Skin of body (tissue), 2 donors: ENCODE results near the gene KSR1. TPM values are rescaled to one million over a fixed set of nuclear protein-coding genes. Genes with fewer than 3 reads are reported as not detected.
"Not testable (repeated sequence)": the region's sequence is repeated elsewhere in the genome, so short reads cannot be mapped to it uniquely, and the experiment has no call there.

ENCODE experiments used
- DNase-seq: peaks from one replicate; lab custom pipeline; 2025; lab: John Stamatoyannopoulos, UW
- total RNA-seq: library from RNA; depleted of rRNA; stranded (reverse); fragments of >200 nt; gene quantifications from one replicate; pipeline ENCODE4 v1.2.3, GENCODE V29; 2014

Gene KSR1
- total RNA-seq, 1 donor from 2014 or later, result 32.7 TPM

DNA sequence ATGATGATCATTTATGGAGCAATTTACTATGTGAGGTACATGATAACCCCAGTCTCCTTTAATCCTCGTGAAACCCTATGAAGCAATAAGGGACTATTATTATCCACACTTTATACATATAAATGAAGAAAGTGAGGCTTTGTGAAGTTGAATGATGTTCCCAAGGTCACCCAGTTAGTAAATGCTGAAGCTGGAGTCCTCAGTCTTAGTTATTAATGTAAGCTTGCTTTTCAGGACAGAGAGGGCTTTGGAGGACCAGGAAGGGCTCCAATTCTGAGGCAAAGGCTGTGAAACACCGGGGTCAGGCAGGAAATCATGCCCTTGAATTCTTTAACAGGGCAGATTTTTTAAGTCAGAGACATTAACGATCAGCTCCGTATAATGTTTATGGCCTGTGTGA is 36.8 kb downstream of the KSR1 start:
- DNase-seq, result no peak

DNA sequence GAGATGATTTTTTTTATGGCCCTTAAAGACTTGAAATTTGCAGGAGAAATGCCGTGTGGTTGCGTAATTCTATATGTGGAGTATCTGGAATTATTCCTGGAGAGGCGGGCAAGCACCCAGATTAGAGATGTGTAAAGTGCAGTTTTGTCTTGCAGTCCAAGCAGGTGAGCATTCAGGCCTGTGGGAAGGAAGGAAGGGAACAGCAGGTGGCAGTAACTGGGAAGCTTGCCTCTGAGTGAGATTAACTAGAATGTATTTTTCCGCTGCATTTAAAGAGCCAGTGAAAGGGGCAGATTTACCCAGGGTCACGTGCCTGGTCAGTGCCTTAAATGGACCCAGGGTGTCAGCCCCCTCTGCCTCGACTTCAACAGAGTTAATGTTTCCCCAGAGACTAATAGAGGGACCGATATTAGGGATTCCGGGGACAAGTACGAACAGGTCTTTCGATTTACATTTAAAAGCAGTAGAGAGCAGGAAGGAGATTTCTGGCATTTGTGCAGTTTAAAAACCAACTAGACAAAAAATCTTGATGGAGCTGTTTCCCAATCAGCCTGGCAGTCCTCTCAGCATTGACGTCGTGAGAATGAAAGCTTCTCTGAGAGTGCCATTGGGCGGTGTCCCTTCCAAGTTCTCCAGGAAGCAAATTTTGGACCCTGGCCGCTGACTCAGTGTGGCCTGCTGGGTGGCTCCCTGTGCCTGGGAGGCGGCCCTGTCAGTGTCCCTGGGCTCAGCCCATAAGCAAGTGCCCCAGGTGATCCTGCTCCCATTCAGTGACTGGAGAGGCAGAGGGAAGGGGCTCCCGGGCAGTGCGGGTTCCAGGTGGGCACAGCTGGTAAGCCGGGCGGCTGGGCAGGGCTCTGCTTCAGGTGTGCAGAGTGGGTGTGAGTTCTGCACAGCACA is 38.2 kb downstream of the KSR1 start:
- peak; percentile 18 for DNase-seq

DNA sequence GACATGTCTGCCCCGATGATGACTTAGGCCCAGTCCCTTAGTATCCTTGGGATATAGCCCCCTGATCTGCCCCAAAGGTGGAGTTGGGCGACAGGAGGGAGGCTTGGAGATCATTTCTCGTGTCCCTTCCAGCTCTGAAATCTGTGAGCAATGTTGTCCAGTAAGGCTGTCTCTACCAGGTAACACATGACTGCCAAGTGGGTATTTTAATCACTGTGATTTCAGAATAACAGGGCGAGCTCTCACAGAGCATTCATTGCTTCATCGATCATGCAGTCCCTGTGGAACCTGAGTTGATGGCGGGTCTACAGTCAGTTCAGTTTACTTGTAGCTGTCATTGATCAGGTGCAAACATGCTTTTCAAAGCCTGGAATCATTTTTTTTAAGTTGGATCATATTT is 39.2 kb downstream of the KSR1 start:
- no peak for DNase-seq

DNA sequence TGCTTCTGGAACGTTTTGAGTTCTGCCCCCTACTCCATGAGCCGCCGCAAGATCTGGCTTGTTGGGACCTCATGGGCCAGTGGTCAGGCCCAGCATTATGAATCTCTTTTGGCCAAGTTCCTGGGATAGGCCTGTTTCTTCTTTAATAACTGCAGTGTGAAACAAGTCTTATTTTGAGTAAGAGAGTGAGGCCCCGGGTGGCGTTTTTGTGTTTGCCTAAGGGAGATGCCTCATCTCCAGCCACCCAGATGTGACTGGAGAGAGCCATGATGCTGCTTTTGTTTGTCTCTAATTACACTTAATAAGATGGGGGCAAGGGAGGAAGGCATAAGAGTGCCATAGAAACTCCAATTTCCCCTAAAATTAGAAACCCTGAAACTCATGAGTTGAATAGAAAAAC is 39.8 kb downstream of the KSR1 start:
- no peak for DNase-seq

DNA sequence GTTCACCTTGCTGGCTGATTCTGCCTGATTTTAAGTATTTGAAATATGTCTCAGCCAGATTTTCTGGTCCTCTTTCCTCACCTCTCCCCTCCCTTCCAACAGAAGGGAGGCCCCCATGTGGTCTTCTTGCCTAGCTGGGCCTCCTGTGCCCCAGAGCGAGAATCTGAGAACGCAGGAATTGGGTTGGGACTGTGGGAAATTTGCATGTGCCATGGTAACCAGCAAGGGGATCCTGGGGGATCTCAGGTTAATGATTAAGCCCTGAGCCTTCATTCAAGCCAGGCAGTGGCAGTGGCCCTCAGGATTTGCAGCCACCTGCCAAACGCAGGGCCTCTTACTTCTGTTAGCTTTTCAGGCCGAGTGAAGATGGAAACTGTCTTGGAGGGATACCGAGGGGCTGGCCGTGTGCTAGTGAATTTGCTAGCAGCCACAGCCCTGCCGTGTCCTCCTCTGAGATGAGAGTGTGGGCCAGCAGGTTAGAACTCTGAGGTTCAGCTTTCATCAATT is 40.2 kb downstream of the KSR1 start:
- no peak for DNase-seq

DNA sequence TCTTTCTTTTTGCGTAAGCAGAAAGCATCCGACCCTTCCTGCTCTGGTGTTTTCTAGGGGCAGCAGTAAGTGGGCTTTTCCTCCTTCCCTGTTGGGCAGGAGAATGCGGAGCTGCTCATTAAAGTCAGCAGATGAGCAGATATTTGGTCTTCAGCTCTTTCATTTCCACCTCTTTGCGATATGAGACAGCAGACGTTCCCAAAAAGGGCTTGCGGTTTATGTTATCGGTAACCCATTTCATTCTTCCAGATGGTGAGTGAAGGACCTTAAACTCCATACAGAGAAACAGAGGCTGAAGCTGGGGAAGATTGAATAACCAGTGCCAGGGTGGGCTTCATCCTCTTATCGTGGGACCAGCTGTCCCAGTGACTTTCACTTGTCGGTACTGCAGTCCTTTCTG is 40.7 kb downstream of the KSR1 start:
- DNase-seq, result no peak

DNA sequence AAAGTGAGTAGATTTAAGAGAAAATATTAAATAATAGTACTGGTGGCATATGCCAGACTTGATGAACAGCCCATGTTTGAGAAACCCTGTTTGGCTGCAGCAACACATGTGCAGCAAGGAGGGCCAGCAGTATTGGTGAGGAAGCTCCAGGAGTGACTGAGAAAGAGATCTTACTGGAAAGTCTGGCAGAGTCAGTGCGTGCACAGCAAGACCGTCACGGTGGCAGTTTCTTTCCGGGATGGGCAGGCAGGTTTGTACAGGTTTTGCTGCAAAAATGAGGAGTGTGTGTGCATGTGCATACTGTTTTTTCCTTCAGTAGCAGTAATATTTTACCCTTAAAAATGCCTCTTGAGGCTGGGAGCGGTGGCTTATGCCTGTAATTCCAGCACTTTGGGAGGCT is 41.4 kb downstream of the KSR1 start:
- no peak for DNase-seq

DNA sequence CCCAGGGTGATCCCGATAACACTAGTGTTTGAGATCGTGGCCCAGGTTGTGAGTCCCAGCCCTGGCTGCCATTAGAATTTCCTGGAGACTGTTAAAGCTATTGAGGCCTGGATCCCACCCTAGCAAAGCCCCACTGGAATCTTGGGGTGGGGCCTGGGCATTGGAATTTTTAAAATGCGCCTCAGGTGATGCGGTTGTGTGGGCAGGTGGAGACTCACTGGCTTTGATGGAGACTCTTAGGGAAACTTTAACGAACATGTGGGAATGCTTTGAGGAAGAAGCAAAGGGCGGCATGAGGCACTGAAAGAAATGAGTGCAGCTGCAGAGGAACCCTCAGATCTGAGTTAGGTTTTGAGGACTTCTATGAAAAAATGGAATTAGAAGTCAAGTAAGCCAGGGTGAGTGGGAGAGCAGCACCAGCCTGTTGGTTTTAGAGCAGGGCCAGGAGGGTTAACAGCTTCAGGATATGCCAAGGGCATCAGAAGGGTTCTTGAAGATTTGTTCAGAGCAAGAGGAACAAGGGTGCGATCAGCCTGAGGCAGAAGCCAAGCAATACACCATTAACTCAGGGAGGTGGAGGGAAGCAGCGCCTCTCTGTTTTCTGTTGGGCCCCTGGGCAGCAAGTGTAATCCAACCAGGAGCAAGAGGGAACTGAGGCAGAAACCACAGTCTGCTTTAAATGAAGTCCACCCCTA is 42.5 kb downstream of the KSR1 start:
- DNase-seq, result no peak

DNA sequence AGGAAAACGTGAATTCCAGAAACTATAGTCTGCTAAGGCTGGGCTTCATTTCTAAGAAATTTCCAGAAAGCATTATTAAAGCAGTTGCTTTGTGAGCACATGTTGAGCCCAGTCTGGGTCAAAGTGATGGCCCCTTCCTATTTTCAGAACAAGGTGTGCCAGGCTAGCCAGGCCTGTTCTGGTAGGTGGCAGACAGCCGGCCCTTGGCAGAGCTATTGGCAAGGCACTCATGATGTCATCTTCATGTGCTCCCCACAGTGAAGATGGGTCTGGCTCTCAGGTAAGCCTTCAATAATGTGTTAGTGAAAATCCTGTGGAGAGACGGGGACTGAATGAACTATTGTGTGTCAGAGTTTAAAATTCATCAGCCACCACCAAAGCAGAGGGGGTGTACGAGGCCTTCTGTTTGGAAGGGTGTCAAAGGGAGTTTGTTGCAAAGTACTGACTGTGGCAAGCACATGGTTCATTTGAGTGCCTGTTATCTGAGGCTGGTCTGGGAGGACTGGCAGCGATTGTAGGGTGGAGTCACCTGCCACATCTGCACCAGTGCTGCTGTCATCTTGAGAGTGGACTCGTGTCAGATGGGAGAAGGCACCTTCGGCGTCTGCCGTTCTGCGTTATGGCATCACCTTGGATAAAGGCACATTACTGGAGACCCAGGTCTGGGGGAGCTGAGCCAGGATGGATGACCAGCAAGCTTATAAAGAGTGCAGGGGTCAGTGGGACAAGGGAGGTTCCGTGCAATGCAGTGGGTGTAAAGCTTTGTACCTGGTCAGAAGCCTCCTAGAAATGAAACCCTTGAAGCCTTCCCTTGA is 43.4 kb downstream of the KSR1 start:
- no peak for DNase-seq

DNA sequence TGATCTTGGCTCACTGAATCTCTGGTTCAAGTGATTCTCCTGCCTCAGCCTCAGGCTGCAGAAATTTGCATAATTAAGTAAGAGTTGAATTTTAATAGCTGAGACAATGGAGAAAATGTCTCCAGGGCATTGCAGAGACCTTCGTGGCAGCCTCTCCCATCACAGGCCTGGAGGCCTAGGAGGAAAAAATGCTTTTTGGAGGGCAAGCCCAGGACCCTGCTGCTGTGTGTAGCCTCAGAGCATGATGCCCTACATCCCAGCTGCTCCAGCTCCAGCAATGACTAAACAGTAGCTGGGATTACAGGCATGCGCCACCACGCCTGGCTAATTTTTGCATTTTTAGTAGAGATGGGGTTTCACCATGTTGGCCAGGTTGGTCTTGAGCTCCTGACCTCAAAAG is 45.1 kb downstream of the KSR1 start:
- not testable (repeated sequence) for DNase-seq

DNA sequence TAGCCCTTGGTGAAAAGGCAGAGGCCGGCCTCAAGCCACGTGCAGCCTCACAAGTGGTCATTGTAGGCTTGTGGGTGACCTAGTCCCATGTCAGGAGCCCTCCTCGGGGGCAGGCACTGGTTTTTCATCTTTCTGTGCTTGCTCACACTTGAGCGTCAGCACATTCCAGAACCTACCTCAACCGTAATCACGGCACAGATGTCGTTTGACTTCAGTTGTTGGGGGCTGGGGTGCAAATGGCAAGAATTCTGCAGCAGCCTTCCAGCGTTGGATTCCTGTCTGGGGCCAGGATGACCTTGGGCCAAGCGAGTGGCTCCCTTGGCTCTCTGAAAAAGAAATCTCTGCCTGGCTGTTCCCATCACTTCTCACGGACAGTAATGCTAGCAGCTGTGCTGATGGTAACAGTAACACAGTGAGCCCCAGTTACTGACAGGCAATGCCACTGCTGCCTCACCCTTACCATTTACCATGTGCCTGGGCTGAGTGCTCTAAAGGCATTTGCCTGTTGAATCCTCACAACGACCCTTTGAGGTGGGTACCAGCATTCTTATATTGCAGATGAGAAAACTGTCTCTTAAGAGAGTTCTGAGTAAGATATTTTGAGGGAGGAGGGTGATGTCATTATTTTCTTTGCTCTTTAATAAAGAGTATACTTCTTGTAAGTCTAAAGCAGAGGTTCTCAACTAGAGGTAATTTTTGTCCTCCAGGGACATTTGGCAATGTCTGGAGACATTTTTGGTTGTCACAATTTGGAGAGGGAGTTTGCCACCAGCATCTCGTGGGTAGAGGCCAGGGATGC is 46.5 kb downstream of the KSR1 start:
- DNase-seq, result no peak

DNA sequence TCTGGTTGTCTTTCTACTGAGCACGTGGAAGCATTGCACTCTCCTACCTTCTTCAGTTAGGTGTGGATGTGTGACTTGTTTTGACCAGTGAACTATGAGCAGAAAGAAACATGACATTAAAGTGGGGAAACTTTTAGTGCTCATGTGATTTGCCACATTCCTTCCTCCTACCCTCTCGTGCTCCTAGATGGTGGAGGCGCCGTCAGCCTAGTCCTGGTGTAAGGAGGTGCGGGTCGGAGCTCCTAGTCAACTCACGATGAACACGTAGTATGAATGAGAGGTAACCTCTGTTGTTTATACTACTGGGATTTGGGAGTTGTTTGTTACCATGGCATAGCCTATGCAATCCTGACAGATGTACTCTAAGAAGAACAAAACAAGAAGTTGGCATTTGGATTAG is 47.4 kb downstream of the KSR1 start:
- DNase-seq, result no peak

DNA sequence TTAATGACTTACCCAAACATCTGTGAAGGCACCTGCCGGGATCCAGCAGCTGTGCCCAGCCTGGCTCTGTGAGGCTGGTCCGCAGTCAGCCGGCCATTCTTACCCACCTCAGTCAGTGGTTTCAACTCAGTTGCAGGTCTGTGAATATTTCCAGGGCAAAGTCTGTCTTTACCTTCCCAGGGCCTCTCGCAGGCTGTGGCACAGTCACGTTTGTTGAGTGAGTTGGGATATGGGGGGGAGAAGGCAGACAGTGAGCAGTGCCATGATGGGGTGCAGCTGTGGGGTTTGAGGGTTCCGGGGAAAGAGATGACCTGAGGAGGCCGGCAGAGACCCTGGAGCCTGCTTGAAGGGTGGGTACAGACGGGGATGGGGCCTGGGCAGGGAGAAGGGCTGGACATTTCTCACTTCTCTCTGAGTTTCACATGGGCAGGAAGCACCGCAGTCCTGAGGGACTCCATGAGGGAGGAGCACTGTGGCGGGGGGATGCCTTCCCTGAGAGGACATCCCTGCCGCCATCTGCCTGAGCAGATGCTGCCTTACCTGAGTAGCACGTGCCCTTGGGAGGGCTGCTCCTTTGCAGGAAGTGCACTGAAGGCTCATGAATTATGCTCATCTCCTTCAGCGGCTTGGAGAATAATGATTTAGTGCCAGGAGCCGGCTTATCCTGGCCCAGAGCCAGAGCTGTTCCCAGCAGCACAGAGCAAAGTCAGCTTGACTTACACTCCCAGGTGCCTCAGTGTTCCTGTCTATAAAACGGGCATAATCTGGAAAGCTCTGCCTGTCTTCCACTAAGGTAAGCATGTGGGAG is 48.1 kb downstream of the KSR1 start:
- no peak for DNase-seq

DNA sequence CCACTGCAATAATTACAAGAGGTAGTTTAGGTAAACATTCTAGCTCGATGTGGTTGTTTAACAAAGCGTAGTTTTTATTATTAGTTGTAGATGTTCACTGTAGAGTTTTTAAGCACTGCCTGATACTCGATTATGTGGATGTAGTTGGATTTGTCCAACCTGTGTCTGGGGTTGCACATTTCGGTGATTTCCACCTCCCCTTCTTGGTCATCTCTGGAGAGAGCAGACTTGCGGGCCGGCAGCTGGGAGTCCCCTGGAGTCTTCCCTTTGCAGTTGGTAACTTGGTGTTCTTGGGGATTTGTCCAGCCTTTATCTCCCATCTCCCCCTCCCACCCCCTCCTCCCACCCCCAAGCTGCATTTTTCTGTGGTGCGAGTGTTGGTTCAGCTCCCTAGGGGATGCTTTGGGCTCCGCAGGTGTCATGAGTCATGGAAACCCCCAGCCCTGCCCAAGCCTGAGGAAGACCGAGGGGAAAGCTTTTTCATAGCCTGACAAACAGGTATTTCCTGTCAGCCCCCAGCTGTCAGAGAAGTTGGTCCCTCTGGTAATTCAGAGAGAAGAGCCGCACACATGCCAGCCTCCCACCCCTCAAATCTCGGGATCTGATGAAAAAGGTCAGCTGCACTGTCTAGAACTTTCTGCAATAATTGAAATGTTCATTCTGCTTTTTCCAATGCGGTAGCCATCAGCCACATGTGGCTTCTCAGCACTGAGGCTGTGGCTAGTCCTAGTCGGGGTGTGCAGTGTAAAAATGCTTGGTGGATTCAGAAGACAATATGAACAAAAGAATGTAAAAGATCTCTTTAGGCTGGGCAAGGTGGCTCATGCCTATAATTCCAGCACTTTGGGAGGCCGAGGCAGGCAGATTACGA is 50.3 kb downstream of the KSR1 start:
- DNase-seq, result no peak

DNA sequence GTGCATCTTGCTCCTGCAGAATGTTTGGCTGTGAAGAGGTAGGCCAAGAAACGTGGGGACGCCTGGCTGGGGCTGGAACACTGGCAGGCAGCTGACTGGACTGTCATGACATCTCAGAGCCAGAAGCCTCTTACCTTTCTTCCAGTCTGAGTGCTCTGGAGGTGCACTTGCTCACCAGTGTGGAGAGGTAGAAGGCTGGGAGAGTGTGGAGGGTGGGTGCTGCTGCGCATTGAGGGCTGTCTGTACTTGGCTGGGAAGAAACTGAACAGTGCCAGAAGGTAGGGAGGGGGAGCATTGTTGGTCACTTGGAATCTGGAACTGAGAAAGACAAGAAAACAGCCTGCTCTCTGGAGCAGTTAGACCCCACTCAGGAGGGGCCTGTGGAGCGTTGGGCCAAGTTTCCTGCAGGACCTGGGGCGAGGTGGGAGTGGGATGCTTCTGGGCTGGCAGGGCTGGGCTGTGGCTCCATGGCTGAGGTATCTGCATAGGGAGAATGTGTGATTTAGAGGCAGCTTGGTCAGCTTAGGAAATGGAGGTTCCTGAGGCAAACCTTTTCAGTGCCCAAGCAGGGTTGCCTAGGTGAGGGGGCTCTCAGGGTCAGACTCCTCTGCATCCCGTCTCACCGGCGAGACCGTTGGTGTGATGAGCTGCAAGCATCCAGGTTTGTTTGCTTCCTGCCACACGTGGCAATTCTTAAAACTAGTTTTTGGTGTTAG is 55.1 kb downstream of the KSR1 start:
- no peak for DNase-seq

DNA sequence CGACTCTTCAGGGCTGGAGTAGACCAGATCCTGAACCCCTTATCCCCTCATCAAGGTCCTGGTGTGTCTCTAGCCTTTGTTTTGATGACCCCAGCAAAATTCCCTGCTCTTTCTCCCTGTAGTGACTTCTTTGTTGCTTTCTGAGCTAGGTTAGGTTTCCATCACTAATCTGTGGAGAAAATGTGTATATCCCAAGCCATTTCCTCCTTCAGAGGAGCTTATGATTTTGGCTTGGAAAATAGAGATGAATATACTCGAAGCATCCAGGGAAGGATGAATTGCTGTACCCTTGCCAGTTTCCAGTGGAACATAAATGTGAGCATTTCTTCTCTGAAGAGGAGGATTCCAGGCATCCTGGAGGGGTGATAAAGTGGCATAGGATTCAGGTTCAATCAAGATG is 55.8 kb downstream of the KSR1 start:
- no peak for DNase-seq

DNA sequence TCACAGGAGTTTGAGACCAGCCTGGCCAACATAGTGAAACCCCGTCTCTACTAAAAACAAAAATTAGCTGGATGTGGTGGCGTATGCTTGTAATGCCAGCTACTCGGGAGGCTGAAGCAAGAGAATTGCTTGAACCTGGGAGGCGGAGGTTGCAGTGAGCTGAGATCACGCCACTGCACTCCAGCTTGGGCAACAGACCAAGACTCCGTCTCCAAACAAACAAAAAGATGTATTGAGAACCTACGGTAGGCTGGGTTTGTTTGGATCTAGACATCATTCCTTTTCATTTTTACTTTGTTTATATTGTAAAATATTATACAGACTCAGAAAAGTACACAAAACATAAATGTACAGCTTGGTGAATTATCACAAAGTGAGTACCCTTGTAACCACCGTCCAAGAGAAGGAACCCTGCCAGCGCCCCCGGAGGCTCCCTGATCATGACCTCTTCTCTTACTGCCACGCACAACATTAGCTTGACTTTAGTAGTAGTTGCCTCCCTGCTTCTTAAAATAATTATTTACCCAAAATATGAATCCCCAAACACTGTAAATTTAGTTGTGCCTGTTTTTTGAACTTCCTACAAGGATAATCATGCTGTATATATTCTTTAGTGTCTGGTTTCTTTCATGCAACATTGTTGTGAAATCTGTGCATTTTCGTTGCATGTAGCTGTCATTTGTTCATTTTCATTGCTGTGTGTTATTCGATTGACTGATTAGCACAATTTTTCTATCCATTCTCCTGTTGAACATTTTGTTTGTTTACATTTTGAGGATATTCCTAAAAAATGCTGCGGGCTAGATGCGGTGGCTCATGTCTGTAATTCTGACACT is 56.5 kb downstream of the KSR1 start:
- DNase-seq, result no peak

DNA sequence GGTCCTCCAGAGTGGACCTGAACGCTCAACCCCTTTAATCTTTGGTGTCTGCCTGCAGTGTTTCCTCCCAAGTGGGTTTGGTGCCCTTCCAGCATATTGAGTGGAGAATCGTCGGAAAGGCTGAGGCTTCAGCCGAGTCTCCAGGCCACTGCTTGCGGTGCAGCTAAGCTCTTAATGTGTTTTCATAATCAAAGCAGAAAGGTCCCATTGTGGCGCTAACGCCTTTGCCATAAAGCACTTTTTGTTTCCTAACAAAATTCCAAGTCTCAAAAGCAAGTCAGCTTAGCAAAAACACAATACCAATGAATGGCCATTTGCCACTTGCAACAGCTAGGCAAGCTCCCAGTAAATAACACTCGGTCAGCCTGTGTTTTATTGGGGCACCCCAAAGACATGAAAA is 57.6 kb downstream of the KSR1 start:
- DNase-seq, result no peak
